HFF-Myc (cell line): ENCODE results near the gene MCM6.

ENCODE experiments used
- DNase-seq: peaks from one replicate; pipeline ENCODE4 v3.0.0-alpha.2; 2011; ENCODE audit warnings: low read depth; ENCODE audit errors: extremely low read depth
- H3K4me3 ChIP-seq: replicated peaks from 2 replicates; pipeline ENCODE4 v1.5.1; 2011; ENCODE audit warnings: low read depth, mild to moderate bottlenecking, control low read depth, low read length
- TF ChIP-seq, protein P1 (sequence below): IDR thresholded peaks from 2 replicates; pipeline ENCODE4 v1.5.1; 2012; ENCODE audit warnings: mild to moderate bottlenecking, low read depth, low read length, control low read depth; ENCODE audit errors: missing control alignments

MCM6 gene

DNA sequence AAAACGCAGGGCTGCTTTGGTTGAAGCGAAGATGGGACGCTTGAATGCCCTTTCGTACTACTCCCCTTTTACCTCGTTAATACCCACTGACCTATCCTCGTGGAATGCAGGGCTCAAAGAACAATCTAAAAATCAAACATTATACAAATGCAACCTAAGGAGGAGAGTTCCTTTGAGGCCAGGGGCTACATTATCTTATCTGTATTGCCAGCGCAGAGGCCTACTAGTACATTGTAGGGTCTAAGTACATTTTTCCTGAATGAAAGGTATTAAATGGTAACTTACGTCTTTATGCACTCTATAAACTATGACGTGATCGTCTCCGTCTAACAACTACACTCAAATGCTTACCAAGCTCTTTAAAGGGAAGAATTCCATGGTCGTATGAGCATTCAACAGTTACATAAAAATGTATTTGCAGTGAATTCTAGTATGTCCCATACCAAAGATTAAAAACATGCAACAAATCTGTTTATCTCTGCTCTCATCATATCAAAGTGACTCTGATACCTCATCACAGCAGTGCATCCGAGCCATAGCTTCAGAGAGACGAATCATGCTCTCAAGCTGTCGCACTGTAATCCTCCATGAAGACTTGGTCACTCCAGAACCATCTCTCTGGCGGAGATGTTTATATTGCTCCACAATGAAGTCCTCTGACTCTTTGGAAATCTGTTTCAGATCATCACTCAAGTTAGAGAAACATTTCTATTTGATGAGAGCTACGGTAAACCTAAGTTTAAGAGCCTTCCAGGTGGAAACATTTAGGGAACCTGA, 25.2 kb downstream of the MCM6 start:
- TF ChIP-seq, protein P1, sequence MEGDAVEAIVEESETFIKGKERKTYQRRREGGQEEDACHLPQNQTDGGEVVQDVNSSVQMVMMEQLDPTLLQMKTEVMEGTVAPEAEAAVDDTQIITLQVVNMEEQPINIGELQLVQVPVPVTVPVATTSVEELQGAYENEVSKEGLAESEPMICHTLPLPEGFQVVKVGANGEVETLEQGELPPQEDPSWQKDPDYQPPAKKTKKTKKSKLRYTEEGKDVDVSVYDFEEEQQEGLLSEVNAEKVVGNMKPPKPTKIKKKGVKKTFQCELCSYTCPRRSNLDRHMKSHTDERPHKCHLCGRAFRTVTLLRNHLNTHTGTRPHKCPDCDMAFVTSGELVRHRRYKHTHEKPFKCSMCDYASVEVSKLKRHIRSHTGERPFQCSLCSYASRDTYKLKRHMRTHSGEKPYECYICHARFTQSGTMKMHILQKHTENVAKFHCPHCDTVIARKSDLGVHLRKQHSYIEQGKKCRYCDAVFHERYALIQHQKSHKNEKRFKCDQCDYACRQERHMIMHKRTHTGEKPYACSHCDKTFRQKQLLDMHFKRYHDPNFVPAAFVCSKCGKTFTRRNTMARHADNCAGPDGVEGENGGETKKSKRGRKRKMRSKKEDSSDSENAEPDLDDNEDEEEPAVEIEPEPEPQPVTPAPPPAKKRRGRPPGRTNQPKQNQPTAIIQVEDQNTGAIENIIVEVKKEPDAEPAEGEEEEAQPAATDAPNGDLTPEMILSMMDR: no peak
- no peak for DNase-seq

DNA sequence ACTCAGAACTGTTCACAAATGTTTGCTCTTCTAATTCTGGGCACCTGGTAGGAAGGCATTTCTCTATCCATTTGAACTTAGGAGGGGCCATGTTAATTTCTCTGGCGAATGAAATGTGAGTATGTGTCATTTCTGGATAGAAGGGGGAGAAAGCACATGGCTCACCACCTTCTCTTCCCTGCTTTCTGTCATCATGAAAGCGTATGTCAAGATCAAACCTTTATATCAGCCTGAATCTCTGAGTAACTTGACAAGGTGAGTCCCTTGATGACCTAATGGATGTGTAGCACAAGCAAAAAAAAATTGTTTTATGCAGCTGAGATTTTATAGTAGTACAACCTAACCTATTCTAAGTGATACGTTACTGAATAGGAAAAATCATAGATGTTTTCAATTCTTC, 27.2 kb downstream of the MCM6 start:
- DNase-seq: no peak
- H3K4me3 ChIP-seq: no peak overlapping the region
- TF ChIP-seq, protein P1: no peak

More for the DNA sequence above, 25.2 kb downstream of the MCM6 start:
- H3K4me3 ChIP-seq: no peak overlapping the region

DNA sequence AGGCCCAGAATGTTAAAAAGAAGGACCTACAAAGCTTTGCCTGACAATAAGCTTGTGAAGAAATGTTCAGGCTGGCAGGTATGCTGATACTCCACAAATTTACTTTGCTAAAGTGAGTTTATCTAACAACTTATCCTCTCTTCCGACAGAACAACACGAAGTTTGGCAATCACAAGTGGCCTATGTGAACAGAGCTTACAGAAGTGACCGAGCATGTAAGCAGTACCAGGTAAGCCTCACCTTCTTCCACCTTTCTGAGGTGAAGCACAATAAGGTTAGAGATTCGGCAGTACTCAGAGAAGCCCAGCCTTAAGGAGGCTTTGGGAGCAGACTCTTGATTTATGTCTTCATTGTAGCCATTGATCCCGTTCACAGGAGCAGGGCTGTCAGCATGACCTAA, 30.2 kb downstream of the MCM6 start:
- no peak overlapping the region for H3K4me3 ChIP-seq
- TF ChIP-seq, protein P1: no peak
- DNase-seq: no peak

DNA sequence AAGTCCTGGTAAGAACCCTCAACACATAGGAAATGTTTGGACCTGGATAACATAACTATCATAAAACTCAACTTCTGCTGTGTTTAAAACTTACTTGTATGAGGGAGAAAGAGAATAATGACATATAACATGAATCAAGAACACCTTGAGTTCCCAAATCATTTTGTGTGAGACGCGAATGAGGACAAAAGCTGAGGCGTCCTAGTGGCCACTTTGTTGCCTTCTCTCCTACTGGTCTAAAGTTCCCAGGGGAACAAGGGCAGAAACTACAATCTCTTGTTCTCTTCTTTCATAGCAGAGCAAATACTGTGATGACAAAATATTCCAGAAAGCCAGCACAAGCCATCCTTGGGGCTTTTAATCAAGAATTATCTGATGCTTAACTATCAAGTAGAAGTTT, 31.0 kb downstream of the MCM6 start:
- DNase-seq: no peak
- no peak overlapping the region for H3K4me3 ChIP-seq
- TF ChIP-seq, protein P1: no peak

DNA sequence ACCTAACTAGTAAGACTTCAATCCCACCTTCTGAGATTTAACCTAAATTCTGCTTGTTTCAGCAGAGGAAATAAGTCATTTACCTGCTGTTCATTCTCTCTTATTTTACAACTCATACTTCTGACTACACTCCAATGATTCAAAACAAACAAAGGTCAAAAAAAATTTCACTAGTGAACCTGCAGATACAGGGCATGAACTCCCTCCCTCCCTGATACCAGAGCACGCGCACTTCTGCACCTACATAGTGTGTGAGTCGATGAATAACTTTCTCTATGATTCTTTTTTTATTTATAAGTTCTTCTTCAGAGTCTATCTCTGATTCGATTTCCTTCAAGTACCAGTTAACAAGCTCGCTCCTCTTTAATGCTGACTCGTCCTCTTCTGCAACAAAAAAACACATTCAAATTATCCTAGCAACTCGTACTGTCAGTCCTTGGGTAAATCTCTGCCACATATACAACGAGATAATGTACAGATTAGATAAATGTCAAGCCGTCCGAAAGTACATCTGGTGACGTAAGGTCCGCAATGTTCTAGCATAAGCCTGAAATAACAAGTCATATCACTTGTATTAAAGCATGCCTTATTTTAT, 31.8 kb downstream of the MCM6 start:
- no peak for DNase-seq
- no peak overlapping the region for H3K4me3 ChIP-seq
- TF ChIP-seq, protein P1: no peak

DNA sequence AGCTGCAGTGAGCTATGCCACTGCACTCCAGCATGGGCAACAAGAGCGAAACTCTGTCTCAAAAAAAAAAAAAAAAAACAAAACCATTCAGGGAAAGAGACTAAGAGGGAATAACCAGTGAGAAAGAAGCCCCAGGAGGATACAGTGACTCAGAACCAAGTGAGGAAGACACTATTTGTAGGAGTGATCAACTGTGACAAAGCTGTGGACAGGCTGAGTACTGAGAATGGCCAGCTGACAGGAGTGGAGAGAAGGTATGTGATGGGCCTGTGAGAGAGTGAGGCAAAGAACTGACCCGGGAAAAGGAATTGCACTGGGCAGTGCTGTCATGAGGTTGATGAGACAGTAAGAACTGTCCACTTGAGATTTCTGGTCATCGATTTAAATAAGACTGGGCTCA, 32.6 kb downstream of the MCM6 start:
- no peak overlapping the region for H3K4me3 ChIP-seq
- TF ChIP-seq, protein P1: no peak
- no peak for DNase-seq
